ENCODE results near the gene GALNT13.

GRCh38 chr2:154488801-154489200 lies 617.1 kb downstream of the GALNT13 start:
- TF ChIP-seq EZH2 (IDR thresholded peaks at IDR 0.05; ENCODE audit: low read length, missing control alignments), result no peak
- no peak for TF ChIP-seq CTCF (conservative IDR thresholded peaks at IDR 0.05 in 1 of 2, IDR thresholded peaks at IDR 0.05 in 1 of 2; ENCODE audit: low read depth in 1 of 2, low read length in 2 of 2)

Data from fibroblast of lung (primary cell).